DND-41 (cell line): ENCODE results near the gene PLEKHG1.

Source experiments
- ATAC-seq: fragments of 200-7000 bp; cut with Tn5 transposase; 3 replicates; pipeline ENCODE4 v1.9.1; 2021; ENCODE audit warnings: low read depth; ENCODE audit not compliant: insufficient read depth
- DNase-seq: peaks from one replicate; pipeline ENCODE4 v3.0.0-alpha.2; 2020
- H2AFZ ChIP-seq: 2 replicates; pipeline ENCODE4 v1.6.0; 2012; ENCODE audit warnings: low read depth, low read length
- H3K27ac ChIP-seq: 2 replicates; pipeline ENCODE4 v1.5.1; 2012; ENCODE audit warnings: low read length, inconsistent platforms
- H3K27me3 ChIP-seq: fragments of 200-600 bp; sonication (generic); 2 replicates; pipeline ENCODE4 v1.6.0; 2012; ENCODE audit warnings: low read length, mild to moderate bottlenecking, inconsistent platforms; ENCODE audit not compliant: insufficient read depth, poor library complexity
- H3K36me3 ChIP-seq: 2 replicates; pipeline ENCODE4 v1.5.1; 2012; ENCODE audit warnings: low read length, inconsistent platforms; ENCODE audit not compliant: insufficient read depth
- H3K4me1 ChIP-seq: 2 replicates; pipeline ENCODE4 v1.5.1; 2012; ENCODE audit warnings: mild to moderate bottlenecking, low read length; ENCODE audit not compliant: insufficient read depth
- H3K4me2 ChIP-seq: 2 replicates; pipeline ENCODE4 v1.6.0; 2012; ENCODE audit warnings: mild to moderate bottlenecking, moderate library complexity, low read length, inconsistent platforms; ENCODE audit not compliant: insufficient read depth
- H3K4me3 ChIP-seq, 2 experiments: fragments of 200-600 bp in 1 of 2; shearing (Covaris generic) in 1 of 2; 2 replicates each; pipeline ENCODE4 v1.5.1; 2012 to 2016; ENCODE audit warnings: inconsistent platforms in 2 of 2, low read length in 2 of 2, mild to moderate bottlenecking in 2 of 2, low read depth in 1 of 2, moderate library complexity in 1 of 2
- H3K79me2 ChIP-seq: 2 replicates; pipeline ENCODE4 v1.6.0; 2012; ENCODE audit warnings: low read length, inconsistent platforms; ENCODE audit not compliant: insufficient read depth
- H3K9ac ChIP-seq: 2 replicates; pipeline ENCODE4 v1.6.0; 2012; ENCODE audit warnings: low read depth, mild to moderate bottlenecking, inconsistent platforms, low read length, moderate library complexity
- H3K9me3 ChIP-seq: 2 replicates; pipeline ENCODE4 v1.5.1; 2012; ENCODE audit warnings: low read length, moderate library complexity, mild to moderate bottlenecking, inconsistent platforms; ENCODE audit not compliant: insufficient read depth, severe bottlenecking
- H4K20me1 ChIP-seq: 2 replicates; pipeline ENCODE4 v1.6.0; 2012; ENCODE audit warnings: low read length; ENCODE audit not compliant: insufficient read depth
- EZH2 ChIP-seq: IDR thresholded peaks from 3 replicates; pipeline ENCODE4 v1.6.1; 2012; ENCODE audit warnings: borderline replicate concordance, low read depth, mild to moderate bottlenecking, moderate library complexity, low read length, inconsistent platforms; ENCODE audit not compliant: severe bottlenecking
- TF ChIP-seq, protein P1 (sequence below): IDR thresholded peaks from 2 replicates; pipeline ENCODE4 v1.5.1; 2012; ENCODE audit warnings: borderline replicate concordance, low read length, moderate library complexity, mild to moderate bottlenecking; ENCODE audit not compliant: poor library complexity, severe bottlenecking; ENCODE audit errors: extremely low read depth

The PLEKHG1 gene

GRCh38 chr6:150589852-150590251, 9.8 kb upstream of the PLEKHG1 start:
- TF ChIP-seq, protein P1, sequence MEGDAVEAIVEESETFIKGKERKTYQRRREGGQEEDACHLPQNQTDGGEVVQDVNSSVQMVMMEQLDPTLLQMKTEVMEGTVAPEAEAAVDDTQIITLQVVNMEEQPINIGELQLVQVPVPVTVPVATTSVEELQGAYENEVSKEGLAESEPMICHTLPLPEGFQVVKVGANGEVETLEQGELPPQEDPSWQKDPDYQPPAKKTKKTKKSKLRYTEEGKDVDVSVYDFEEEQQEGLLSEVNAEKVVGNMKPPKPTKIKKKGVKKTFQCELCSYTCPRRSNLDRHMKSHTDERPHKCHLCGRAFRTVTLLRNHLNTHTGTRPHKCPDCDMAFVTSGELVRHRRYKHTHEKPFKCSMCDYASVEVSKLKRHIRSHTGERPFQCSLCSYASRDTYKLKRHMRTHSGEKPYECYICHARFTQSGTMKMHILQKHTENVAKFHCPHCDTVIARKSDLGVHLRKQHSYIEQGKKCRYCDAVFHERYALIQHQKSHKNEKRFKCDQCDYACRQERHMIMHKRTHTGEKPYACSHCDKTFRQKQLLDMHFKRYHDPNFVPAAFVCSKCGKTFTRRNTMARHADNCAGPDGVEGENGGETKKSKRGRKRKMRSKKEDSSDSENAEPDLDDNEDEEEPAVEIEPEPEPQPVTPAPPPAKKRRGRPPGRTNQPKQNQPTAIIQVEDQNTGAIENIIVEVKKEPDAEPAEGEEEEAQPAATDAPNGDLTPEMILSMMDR, result no peak
- no peak for TF ChIP-seq EZH2
- no peaks in the 10 kb centered on the region for H3K4me1 ChIP-seq
- no peak overlapping the region for H3K27ac ChIP-seq

DNA sequence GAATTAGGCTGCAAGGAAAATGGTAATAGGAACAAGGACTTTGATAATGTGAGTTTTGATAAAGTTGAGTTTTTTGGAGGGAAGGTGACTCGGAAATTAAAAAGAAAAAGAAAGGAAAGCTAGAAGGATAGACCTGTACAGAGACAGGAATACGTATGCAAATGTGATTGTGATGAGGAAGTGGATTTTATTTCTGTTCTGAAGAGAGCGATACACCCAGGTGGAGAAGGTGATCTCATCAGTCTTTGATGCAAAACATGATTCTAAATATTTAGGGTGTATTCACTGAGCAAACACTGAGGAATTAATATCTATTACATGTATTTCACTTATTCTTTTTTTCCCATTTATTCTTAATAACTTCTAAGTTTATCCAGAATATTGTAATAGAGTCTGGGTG, 9.2 kb upstream of the PLEKHG1 start:
- ATAC-seq (no peak), DNase-seq (no peak)
- TF ChIP-seq, protein P1, result no peak
- no peak for TF ChIP-seq EZH2
- Histone ChIP-seq H3K9ac (no peak overlapping the region), H3K4me1 (no peaks in the 10 kb centered on the region), H3K27ac (no peak overlapping the region), H3K4me3 (no peak overlapping the region), H3K27me3 (peaks cover 7% of the 10 kb centered on the region), H3K36me3 (no peaks in the 10 kb centered on the region), H3K4me2 (no peak overlapping the region), H2AFZ (no peak overlapping the region), H3K9me3 (no peaks in the 10 kb centered on the region), H4K20me1 (no peaks in the 10 kb centered on the region), H3K79me2 (no peaks in the 10 kb centered on the region)

More at GRCh38 chr6:150589852-150590251, 9.8 kb upstream of the PLEKHG1 start:
- no peaks in the 10 kb centered on the region for H4K20me1 ChIP-seq
- DNase-seq (no peak), ATAC-seq (no peak)
- no peak overlapping the region for H2AFZ ChIP-seq
- H3K9ac ChIP-seq, result no peak overlapping the region
- no peaks in the 10 kb centered on the region for H3K79me2 ChIP-seq
- no peaks in the 10 kb centered on the region for H3K36me3 ChIP-seq
- H3K27me3 ChIP-seq, result peaks cover 5% of the 10 kb centered on the region
- no peak overlapping the region for H3K4me2 ChIP-seq
- no peaks in the 10 kb centered on the region for H3K9me3 ChIP-seq
- no peak overlapping the region for H3K4me3 ChIP-seq

DNA sequence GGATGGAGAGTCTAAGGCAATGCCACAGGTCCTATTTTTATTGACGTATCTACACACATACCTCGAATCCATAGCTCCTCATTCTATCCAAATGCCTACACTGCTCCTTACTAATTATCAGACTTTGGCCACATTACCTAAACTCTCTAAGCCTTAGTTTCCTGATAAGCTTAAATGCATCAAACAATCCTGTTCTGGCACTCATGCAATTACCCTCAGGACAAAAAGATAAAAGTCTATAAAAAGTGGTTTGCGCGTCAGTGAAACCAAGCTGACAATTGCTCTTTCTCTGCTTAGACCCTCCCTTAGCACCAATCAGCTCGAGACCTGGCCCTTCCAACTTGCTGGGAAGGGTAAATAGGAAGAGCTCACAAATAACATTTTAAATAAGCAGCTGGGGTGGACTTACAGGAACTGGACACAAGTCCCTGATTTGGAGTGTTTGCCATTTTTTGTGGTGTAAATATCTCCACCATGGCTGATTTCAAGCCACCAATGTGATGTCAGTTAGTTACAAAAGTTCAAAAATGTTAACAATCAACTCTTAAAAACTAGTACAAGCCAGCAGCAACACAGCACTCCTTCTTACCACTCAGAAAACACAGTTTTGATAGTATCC, 7.2 kb upstream of the PLEKHG1 start:
- H3K27me3 ChIP-seq, result peaks cover 10% of the 10 kb centered on the region
- TF ChIP-seq EZH2, result no peak
- TF ChIP-seq, protein P1, result no peak
- DNase-seq (no peak), ATAC-seq (no peak)
- H3K4me1 ChIP-seq, result no peaks in the 10 kb centered on the region
- H3K79me2 ChIP-seq, result no peaks in the 10 kb centered on the region
- H2AFZ ChIP-seq, result no peak overlapping the region
- H3K27ac ChIP-seq, result no peak overlapping the region
- H3K9me3 ChIP-seq, result no peaks in the 10 kb centered on the region
- H3K9ac ChIP-seq, result no peak overlapping the region
- H4K20me1 ChIP-seq, result no peaks in the 10 kb centered on the region
- no peak overlapping the region for H3K4me2 ChIP-seq
- H3K36me3 ChIP-seq, result no peaks in the 10 kb centered on the region
- H3K4me3 ChIP-seq, result no peak overlapping the region
